GM18519 (cell line): ENCODE data around the gene FSIP1.
A peak's percentile ranks its signal among the peaks of the same experiment; 100 is the strongest.

Experiments used
- ATAC-seq: cut with Tn5 transposase; IDR thresholded peaks from one replicate; pipeline ENCODE4 v1.9.1; 2021; ENCODE audit warnings: mild to moderate bottlenecking, moderate library complexity; ENCODE audit not compliant: unreplicated experiment, low FRiP score

The FSIP1 gene

DNA sequence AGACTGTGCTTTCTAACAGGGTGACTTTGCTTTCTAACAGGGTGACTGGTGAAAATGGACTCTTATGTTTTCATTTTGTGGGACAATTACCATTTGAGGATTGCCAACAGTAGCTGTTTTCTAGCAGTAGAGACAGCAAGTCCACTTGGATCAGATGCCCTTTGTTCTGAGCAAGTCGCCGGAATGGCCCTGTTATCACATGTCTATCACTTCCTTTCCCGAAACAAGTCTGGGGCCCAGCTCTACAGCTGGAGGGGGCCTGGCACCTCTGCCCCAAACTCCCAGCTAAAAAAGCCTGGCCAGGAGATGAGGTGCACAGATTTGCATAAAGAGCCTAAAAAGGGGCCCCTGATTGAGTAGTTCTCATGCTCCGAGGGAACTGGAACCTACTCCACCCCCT, 157.2 kb downstream of the FSIP1 start:
- no peak for ATAC-seq

DNA sequence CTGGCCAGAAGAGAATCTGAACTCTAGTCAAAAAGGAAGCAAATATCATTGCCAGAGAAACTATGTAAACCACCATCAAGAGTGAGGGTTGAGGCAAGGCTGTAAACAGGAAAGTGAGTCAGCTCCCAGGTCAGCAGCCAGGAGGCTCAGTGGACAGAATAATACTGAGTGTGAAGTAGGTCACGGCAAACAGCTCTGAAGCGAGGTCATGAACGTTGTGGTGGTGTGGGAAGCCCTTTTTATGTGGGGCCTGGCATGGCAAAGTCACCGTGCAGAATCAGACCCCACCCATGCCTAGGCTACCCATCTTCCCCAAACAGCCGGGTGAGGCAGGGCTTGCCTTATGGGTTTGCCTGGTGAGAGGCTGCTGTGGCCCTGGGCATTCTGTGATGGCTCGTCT, 157.8 kb downstream of the FSIP1 start:
- no peak for ATAC-seq

DNA sequence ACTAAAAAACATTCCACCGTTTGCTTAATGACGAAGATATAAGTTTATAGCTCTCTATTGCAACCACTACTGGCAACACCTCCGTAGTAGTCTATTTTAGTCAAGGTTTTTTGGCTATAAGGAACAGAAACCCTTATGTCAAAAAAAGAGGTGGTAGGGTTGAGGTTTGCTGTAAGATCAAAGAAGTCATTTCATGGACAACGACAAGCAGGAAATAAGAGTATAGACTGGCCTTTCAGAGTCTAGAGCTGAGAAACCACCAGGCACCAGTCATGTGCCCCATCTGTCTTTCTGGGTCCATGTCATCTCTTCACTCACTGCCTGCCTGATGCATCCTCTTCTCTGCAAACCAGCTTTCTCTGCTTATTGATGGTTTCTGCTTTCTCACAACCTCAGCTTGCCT, 159.1 kb downstream of the FSIP1 start:
- ATAC-seq = peak; percentile 95

DNA sequence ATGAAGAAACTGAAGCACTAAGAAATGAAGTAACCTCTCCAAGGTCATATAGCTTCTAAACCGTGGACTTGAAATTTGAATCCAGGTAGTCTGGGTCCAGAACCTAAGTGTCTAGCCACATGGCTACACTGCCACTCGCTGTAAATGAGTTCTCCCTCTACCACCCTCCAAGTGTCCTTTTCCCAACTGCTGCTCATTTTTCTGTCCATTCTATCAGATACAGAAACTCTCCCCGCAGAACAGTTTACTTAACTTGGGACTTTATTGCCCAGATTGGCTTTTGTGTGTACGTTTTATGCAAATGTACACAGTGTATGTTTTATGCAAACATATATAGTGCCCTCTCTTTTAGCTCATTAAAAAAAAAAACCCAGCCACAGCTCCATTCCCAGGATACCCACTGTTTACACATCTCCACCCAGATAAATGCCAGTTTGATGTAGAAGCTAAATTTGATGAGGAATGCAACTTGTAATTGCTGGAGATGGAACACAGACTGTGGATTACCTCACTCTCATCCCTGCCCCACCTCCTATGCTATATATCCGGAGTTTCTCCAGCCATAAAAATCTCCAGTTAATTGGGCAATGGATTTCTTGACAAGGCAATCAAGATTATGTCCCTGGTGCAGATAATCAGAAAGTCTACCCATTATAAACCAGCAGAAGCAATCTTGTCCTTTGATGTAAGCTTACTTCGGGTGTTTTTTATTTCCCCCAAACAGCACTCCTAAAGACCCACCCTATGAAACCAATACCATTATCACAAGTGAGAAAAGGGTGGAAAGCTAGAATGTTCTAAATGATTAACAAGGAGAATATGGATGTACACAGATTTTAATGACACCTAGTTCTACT, 159.8 kb downstream of the FSIP1 start:
- no peak for ATAC-seq

DNA sequence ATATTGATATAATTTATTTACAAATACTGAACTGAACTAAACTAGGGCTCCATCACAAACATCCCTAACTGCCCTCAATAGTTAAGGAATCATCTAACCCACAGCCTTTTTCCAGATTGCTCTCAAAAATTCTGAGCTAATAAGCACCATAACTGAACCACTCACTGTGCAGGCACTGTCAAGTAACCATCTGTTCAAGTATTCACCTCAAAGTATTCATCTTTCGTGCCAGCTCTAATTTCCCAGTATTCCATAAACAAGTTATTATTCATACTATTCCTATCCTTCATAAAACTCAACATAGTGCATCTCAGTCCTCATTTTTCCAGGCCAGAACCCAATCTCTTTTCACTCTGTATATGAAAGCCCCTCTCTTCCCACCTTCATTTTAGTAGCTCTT, 160.7 kb downstream of the FSIP1 start:
- no peak for ATAC-seq

DNA sequence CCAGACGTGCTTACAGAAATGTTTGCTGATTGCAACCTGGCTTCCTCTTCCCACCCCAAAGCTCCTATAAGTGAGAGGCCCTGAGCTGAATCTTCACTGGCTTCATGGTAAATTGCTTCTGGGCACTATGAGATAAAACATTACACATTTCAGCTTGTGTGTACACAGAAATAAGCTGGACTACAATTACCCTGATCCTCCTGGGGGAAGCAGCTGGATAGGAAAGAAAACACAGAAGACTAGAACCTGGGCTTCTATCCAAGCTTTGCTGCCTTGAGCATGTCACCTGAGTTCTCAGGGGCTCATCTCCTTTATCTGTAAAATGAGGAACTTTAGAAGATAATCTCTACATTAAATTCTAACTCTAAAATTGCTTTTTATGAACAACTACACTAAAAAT, 161.4 kb downstream of the FSIP1 start:
- no peak for ATAC-seq

DNA sequence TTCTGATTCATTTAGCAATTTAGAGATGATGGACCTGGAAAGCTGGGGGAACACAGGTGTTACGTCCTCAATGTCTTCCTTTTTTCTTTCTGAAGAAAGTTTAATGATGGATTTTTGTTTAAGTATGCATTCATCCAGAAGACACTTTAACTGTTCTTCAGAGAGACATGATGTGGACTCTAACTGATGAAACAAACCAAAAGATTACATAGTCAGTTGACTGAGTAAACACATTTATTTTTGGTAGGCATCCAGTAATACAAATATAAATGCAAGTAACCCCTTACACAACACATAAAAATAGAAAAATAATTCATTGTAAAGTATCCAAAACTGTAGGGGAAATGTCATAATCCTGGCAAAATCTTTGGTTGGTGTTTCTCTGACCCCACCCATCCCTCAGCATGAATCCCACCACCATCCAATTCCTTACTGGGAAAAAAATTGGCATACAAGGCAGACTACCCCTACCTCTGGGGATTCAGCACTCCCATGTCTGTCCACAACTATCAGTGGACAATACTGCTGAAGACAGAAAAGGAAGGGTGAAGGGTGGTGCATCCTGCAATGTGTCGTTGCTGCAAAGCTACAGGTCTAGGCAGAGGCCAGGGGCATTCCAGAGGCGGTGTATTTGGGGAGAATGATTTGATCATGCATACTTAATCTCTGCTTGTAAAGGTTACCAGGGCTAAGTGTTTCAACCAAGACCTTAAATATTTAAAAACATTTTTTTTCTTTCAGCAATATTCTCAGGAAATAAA, 164.4 kb downstream of the FSIP1 start:
- no peak for ATAC-seq

DNA sequence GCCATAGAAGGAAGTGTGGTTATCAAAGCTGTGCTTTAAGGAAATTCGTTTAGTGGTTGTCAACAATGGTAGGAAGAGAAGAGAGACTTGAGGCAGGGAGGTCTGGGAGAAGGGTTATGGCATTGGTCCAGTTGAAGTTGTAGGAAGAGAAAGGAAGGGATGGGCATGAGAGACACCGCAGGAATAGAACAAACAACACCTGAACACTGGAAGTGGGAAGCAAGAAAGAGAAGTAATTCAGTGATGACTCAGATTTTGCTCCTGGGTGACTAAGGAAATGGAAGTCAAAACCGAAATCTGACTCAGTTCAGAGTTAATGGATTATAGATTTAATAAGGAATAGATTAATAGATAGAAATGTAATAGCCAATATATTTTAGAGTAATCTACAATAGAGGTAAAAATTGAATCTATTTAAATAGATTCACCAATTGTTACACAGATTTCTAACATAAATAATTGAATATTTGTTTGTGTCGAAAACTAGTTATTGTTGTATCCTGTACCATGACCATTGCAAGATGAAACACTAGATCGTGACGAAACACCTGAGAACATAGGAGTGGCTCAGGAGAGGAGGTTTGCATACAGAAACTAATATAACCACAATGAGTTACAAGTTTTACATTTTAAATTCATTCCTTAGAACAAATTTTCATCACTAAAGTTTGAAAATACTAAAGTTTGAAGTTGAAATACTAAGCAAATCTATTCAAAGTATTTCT, 165.7 kb downstream of the FSIP1 start:
- no peak for ATAC-seq

DNA sequence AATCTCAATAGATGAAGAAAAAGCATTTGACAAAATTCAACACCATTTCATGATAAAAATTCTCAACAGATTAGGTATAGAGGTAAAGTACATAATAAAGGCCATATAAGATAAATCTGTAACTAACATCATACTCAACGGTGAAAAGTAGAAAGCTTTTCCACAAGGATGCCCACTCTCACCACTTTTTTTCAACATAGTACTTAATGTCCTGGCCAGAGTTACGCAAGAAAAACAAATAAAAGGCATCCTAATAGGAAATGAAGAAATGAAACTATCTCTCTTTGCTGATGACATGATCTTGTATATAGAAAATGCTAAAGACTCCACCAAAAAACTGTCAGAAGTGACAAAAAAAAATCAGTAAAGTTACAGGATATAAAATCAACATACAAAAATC, 168.8 kb downstream of the FSIP1 start:
- ATAC-seq = no peak

DNA sequence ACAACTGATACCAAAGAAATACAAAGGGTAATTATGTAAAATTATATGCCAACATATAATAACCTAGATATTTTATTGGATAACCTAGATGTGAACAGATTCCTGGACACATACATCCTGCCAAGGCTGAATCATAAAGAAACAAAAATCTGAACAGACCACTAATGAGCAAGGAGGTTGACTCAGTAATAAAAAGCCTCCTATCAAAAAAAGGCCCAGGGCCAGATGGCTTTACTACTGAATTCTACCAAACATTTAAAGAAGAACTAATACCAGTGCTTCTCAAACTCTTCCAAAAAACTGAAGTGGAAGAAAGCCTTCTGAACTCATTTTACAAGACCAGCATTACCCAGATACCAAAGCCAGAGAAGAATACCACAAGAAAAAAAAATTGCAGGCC, 169.4 kb downstream of the FSIP1 start:
- ATAC-seq = no peak

DNA sequence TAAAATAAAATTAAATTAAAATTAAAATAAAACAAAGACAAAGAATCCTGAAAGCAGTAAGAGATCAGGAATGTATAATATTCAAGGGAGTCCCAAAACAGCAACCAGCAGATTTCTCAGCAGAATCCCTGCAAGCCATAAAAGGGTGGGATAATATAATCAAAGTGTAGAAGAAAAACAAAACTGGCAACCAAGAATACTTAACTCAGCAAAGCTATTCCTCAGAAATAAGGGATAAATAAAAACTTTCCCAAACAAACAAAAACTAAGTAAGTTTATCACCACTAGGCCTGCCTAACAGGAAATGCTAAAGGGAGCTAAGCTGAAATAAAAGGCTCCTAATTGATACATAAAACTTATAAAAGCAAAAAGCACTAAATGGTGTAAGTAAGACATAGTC, 172.0 kb downstream of the FSIP1 start:
- no peak for ATAC-seq

DNA sequence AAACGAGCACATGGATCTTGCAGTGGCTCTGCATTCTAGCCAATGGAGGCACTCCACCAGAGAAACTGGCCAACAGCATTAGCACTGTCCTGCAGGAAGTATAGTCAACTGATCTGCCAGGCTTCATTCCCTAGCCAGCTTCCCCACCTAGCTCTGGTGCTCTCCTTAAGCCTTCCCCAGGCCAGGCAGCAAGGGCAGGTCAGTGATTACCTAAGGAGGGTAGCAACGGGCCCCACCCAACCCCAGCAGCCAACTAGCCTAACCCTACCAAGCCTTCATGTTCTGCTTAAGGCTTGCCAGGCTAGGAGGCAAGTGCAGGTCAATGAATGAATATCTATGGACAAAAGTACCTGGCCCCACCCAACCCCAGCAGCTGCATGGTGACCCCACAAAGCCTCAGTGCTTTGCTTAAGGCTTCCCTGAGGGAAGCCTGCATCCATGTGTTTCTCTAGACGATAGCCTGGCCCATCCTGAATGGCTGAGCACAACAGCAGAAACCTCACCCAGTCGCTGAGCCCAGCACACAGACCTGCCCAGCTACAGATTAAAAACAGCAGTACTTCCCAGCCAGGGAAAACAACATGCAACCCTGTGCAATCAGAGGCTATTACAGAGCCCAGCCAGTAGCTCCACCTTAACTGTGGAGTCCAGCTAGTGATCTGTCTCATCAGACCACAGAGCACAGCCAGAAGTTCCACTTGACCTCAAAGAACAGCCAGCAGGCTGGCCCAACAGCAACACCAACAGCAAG, 173.3 kb downstream of the FSIP1 start:
- no peak for ATAC-seq

DNA sequence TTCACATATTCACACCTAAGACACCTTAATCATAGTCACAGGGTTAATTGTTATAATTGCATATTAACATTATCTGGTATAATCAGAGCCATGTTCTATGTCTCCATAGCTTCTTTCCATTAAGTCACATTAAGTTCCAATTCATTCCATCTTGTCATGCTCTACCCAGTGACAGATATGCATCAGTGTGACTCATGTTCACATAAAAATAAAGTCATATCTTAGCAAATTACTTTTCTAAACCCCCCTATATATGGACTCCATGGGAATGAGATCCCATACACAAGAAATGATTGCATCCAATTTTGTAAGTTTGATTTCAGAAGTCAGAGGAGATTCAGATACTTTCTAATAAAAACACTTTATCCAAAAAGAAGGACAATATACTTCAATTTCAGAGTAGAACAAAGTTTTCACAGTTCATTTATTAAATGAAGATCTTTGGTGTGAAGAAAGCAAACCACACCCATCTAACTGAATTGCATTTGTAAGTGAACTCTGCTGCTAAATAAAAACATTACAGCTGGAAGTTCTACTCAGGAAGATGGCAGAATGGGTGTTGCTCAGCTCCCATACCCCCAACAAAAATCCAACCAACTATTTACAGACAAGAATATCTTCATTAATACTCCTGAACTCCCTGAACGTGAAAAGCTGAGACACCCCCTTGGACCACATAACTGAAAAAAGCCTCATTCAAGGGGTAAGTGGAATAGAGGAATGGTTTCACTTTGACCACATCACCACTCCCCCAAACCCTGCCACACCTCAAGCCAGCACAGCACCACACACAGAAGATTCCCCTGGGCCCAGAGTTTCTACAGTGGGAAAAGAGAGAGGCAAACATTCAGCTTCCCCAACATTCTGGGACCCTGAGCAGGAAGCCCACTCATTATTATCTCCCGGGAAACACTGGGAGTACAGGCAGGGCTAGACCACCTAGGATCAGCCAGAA, 174.2 kb downstream of the FSIP1 start:
- no peak for ATAC-seq

DNA sequence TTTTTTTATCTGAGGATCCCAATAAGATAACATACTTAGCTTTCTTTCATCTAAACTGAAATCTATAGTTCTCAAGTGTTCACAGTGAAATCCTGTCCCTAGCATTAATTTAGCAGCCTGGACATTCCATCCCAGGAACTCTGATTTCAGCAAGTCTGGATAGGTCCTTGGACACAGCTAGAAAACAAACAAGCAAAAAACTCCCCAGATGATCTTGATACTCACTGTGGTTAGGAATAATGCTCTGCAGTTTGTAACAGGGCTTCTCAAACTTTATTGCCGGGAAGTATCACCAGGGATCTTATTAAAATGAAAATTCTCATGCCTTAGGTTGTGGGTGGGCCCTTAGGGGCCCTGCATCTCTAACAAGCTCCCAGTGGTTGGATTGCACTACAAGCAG, 177.5 kb downstream of the FSIP1 start:
- ATAC-seq = no peak

DNA sequence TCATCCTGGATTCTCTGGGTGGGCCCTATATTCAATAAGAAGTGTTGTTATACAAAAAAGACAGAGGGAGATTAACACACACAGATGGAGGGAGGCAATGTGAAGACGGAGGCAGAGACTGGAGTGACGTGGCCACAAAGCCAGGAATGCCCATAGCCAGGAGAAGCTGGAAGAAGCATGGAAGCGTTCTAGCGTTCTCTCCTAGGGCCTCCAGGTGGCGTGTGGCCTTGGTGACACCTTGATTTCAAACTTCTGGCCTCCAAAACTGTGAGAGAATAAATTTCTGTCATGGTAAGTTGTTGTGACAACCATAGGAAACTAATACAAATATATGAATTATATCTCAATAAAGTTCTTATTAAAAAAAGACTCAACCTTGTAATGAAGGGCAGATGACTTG, 180.5 kb downstream of the FSIP1 start:
- ATAC-seq = no peak

DNA sequence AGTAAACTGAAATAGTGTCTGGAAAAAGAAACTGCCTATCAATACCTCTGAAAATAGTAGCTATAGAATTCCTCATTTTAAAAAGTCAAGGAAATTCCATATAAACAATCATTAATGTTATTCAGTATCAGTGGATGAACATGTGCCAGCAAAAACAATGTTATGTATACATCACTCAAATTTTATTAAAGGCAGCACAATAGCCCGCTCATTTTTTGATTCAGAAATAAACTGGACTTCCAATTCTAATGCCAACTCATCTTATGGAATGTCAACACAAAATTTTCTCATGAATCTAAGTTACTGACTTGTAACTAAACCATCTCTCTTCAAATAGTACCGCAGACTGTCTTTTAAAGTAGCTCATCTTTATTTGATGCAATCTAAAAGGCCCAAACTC, 182.8 kb downstream of the FSIP1 start:
- no peak for ATAC-seq

DNA sequence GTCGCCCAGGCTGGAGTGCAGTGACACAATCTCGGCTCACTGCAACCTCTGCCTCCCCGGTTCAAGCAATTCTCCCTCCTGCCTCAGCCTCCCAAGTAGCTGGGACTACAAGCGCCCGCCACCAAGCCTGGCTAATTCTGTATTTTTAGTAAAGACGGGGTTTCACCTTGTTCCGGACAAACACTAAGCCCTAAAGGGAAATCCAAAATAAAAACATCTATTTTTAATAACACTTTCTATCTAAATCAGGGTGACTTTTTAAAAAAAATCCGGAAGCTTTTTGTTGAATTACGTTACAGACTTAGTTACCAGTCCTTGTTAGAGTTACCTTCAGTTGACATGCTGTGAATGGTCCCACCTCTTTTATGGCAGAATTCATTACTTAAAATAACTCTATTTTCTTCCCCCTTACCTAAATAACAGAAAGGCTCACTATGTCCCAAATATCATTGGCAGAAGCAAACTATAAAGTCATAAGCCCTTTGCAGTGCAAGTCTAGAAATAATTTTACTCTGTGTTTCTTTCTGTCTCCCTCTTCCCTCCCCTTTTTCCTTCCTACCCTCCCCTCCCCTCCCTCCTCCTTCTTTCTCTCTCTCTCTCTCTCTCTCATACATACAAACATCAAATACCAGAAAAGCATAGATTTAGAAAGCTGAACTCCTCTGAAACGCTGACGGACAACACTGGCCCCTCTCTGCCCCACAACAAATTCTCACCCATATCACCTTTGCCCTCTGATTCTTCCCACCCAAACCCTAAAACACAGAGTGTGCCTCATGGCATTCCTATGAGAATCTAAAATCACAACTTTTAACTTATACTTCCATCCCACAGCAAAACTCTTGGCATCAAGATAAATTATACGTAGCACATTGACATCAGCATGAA, 183.4 kb downstream of the FSIP1 start:
- ATAC-seq = no peak

DNA sequence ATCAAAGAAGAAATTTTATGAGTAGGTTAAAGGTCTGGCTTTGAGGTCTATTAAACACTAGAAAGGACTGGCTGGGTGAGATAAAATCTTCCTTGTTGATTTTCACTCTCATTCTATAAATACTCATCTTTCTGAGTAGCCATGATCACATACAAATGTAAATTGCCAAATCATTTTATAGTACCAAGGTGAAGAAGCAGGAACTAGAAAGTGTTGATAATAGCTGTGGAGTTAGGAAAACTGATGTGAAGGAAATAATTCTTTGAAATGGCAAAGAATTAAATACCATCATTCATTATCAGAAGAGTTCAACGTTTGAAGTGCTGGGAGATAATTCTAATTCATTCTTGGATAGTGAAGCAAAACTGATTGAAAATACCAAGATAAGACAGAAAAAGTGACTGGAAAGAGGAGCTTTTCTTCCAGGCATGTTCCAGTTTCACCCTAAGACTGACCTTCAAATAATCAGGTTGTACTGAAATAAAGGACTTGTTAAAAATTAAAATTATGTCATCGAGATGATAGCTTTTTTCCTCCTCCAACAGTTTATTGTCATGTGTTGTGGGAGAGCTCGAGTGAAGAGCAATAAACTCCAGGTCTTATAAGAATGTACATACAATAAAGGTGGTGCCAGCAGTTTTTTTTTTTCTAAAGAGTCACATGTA, 184.3 kb downstream of the FSIP1 start:
- ATAC-seq = no peak
